A673 (cell line): Measurements from ENCODE around the gene AMOT. TPM values are rescaled to one million over a fixed set of nuclear protein-coding genes. Genes with fewer than 3 reads are reported as not detected.

Experiments
- BruUV-seq: library from RNA; stranded (reverse); fragments of 400-500 nt; replicated peaks from 2 replicates; lab custom pipeline; 2021; lab: Mats Ljungman, UMichigan
- CTCF ChIA-PET: fragments of 300-600 bp; sonication (Branson Sonifier 250); formaldehyde crosslinking; loops from one replicate; lab custom pipeline; 2022; ENCODE audit warnings: antibody characterized with exemption; lab: Charles Lee
- POLR2A ChIA-PET: fragments of 300-600 bp; sonication (Branson Sonifier 250); formaldehyde crosslinking; loops from one replicate; lab custom pipeline; 2022; ENCODE audit warnings: antibody characterized with exemption; ENCODE audit not compliant: low non-redundant PET; lab: Charles Lee
- DNase-seq: peaks from one replicate; pipeline ENCODE4 v3.0.0-alpha.2; 2015; ENCODE audit warnings: low spot score
- H3K27ac ChIP-seq: fragments of 200-600 bp; sonication (generic); 2 replicates; pipeline ENCODE4 v1.5.1; 2016; ENCODE audit warnings: mixed run types, low read depth, mild to moderate bottlenecking, mixed read lengths, antibody characterized with exemption, low read length; ENCODE audit not compliant: poor library complexity, severe bottlenecking
- H3K27me3 ChIP-seq: fragments of 200-600 bp; sonication (generic); replicated peaks from 2 replicates; pipeline ENCODE4 v1.6.1; 2017; ENCODE audit warnings: mixed run types, low read depth, mild to moderate bottlenecking, mixed read lengths, antibody characterized with exemption, low read length; ENCODE audit not compliant: insufficient read depth, poor library complexity
- H3K36me3 ChIP-seq: fragments of 200-600 bp; sonication (generic); 2 replicates; pipeline ENCODE4 v1.6.1; 2016; ENCODE audit warnings: mixed run types, mild to moderate bottlenecking, mixed read lengths, antibody characterized with exemption, low read length; ENCODE audit not compliant: insufficient read depth, poor library complexity, severe bottlenecking
- H3K4me1 ChIP-seq: fragments of 200-600 bp; sonication (generic); 2 replicates; pipeline ENCODE4 v1.6.1; 2017; ENCODE audit warnings: mixed run types, mild to moderate bottlenecking, mixed read lengths, antibody characterized with exemption, low read length; ENCODE audit not compliant: insufficient read depth, poor library complexity, severe bottlenecking
- H3K4me3 ChIP-seq: fragments of 200-600 bp; sonication (generic); 2 replicates; pipeline ENCODE4 v1.5.1; 2016; ENCODE audit warnings: low read depth, mixed run types, mild to moderate bottlenecking, mixed read lengths, low read length; ENCODE audit not compliant: poor library complexity, severe bottlenecking
- H3K9me3 ChIP-seq: fragments of 200-600 bp; sonication (generic); 2 replicates; pipeline ENCODE4 v1.6.1; 2016; ENCODE audit warnings: mixed run types, low read depth, mild to moderate bottlenecking, mixed read lengths, antibody characterized with exemption, low read length; ENCODE audit not compliant: poor library complexity, severe bottlenecking
- CTCF ChIP-seq: fragments of 300-800, 200-600 bp; sonication (generic); conservative IDR thresholded peaks from 2 replicates; pipeline ENCODE4 v1.5.1; 2017; ENCODE audit warnings: low read depth, mild to moderate bottlenecking, antibody characterized with exemption, low read length, moderate library complexity, mixed read lengths
- EZH2 ChIP-seq: fragments of 200-600 bp; sonication (generic); IDR thresholded peaks from 2 replicates; pipeline ENCODE4 v1.6.1; 2017; ENCODE audit warnings: borderline replicate concordance, low read depth, mild to moderate bottlenecking, mixed read lengths, antibody characterized with exemption, low read length; ENCODE audit not compliant: poor library complexity, severe bottlenecking
- intact Hi-C: fragments of 100-400 bp; cut with micrococcal nuclease; formaldehyde crosslinking; loops from one replicate; pipeline ENCODE4 v1.10.0; 2022; ENCODE audit not compliant: unreplicated experiment
- total RNA-seq: library from RNA; stranded (reverse); gene quantifications from 2 replicates; pipeline ENCODE4 v1.2.3, GENCODE V29; 2021

The AMOT gene
- total RNA-seq, 1 experiment from 2014 or later: 2.6 TPM

- Histone ChIP-seq H3K9me3 (no peaks in the 10 kb centered on the region), H3K27me3 (no peaks in the 10 kb centered on the region), H3K4me1 (no peaks in the 10 kb centered on the region), H3K36me3 (no peaks in the 10 kb centered on the region), H3K4me3 (no peak overlapping the region), H3K27ac (no peak overlapping the region)
- intact Hi-C loops: no loop called here
- no TSS peak for BruUV-seq
- TF ChIP-seq EZH2: no peak
- no peak for TF ChIP-seq CTCF
- ChIA-PET POLR2A (no interaction called here), CTCF (no interaction called here)
- no peak for DNase-seq
Observed at GRCh38 chrX:112826023-112826422, 14.6 kb downstream of the AMOT start.

- Histone ChIP-seq H3K4me1 (no peaks in the 10 kb centered on the region), H3K27ac (no peak overlapping the region), H3K9me3 (no peaks in the 10 kb centered on the region), H3K4me3 (no peak overlapping the region), H3K27me3 (no peaks in the 10 kb centered on the region), H3K36me3 (no peaks in the 10 kb centered on the region)
- POLR2A ChIA-PET: no interaction called here
- BruUV-seq: no TSS peak
- CTCF ChIA-PET: no interaction called here
- no peak for DNase-seq
- TF ChIP-seq CTCF (no peak), EZH2 (no peak)
- intact Hi-C loops: no loop called here
Observed at GRCh38 chrX:112822892-112823291, 17.7 kb downstream of the AMOT start.

GRCh38 chrX:112820364-112821268, 20.0 kb downstream of the AMOT start:
- no TSS peak for BruUV-seq
- ChIA-PET CTCF (no interaction called here), POLR2A (no interaction called here)
- no peaks in the 10 kb centered on the region for H3K4me1 ChIP-seq
- no peak for TF ChIP-seq CTCF
- no peak for TF ChIP-seq EZH2
- intact Hi-C loops: no loop called here
- no peaks in the 10 kb centered on the region for H3K27me3 ChIP-seq
- H3K36me3 ChIP-seq: no peaks in the 10 kb centered on the region
- H3K27ac ChIP-seq: no peak overlapping the region
- no peak for DNase-seq
- H3K4me3 ChIP-seq: no peak overlapping the region
- H3K9me3 ChIP-seq: no peaks in the 10 kb centered on the region
